WTC11 (cell line): ENCODE measurements around the gene SRRM2.

Experiments used
- AFF4 ChIP-seq: sonication (generic); formaldehyde crosslinking; IDR thresholded peaks from 2 replicates; pipeline ENCODE4 v1.8.1; 2023; ENCODE audit warnings: mild to moderate bottlenecking, missing genetic modification reagents, borderline replicate concordance
- CDX4 ChIP-seq: fragments of 250-450 bp; sonication (Bioruptor Pico); IDR thresholded peaks from 2 replicates; pipeline ENCODE4 v1.9.0; 2021; ENCODE audit warnings: moderate library complexity, mild to moderate bottlenecking, inconsistent platforms, borderline replicate concordance
- CREB1 ChIP-seq: sonication (generic); formaldehyde crosslinking; IDR thresholded peaks from 2 replicates; pipeline ENCODE4 v1.8.0; 2023; ENCODE audit warnings: mild to moderate bottlenecking, missing genetic modification reagents
- CTCF ChIP-seq: fragments of 200-600 bp; IDR thresholded peaks from 2 replicates; pipeline ENCODE4 v1.8.0; 2022; ENCODE audit warnings: antibody characterized with exemption
- FOXK1 ChIP-seq: sonication (generic); formaldehyde crosslinking; IDR thresholded peaks from 2 replicates; pipeline ENCODE4 v1.8.0; 2022; ENCODE audit warnings: mild to moderate bottlenecking, moderate library complexity, missing genetic modification reagents
- FOXP1 ChIP-seq: sonication (generic); formaldehyde crosslinking; IDR thresholded peaks from 2 replicates; pipeline ENCODE4 v1.8.0; 2022; ENCODE audit warnings: missing genetic modification reagents, mild to moderate bottlenecking, moderate library complexity, borderline replicate concordance
- IRF2 ChIP-seq: sonication (generic); formaldehyde crosslinking; IDR thresholded peaks from 2 replicates; pipeline ENCODE4 v1.8.0; 2022; ENCODE audit warnings: low read depth, missing genetic modification reagents, borderline replicate concordance
- JUN ChIP-seq: sonication (generic); formaldehyde crosslinking; IDR thresholded peaks from 2 replicates; pipeline ENCODE4 v1.8.0; 2023; ENCODE audit warnings: mild to moderate bottlenecking, missing genetic modification reagents
- TEAD4 ChIP-seq: sonication (generic); formaldehyde crosslinking; IDR thresholded peaks from 2 replicates; pipeline ENCODE4 v1.8.0; 2022; ENCODE audit warnings: mild to moderate bottlenecking, missing genetic modification reagents
- ZBTB21 ChIP-seq: sonication (generic); formaldehyde crosslinking; IDR thresholded peaks from 2 replicates; pipeline ENCODE4 v1.8.1; 2023; ENCODE audit warnings: mild to moderate bottlenecking, missing genetic modification reagents, borderline replicate concordance
- ZBTB43 ChIP-seq: sonication (generic); formaldehyde crosslinking; IDR thresholded peaks from 2 replicates; pipeline ENCODE4 v1.8.1; 2023; ENCODE audit warnings: mild to moderate bottlenecking, missing genetic modification reagents
- ZNF396 ChIP-seq: fragments of 250-450 bp; sonication (Bioruptor Pico); IDR thresholded peaks from 2 replicates; pipeline ENCODE4 v1.8.0; 2021; ENCODE audit warnings: mild to moderate bottlenecking, moderate library complexity, borderline replicate concordance
- ZNF423 ChIP-seq: fragments of 250-450 bp; sonication (Bioruptor Pico); IDR thresholded peaks from 2 replicates; pipeline ENCODE4 v2.1.2; 2022; ENCODE audit warnings: mild to moderate bottlenecking, moderate library complexity

GRCh38 chr16:2775765-2776499, 23.5 kb downstream of the SRRM2 start:
- no peak for TF ChIP-seq CTCF
- TF ChIP-seq TEAD4 (CRISPR knock-in tag) = no peak
- TF ChIP-seq ZBTB43 = no peak
- no peak for TF ChIP-seq IRF2
- TF ChIP-seq CDX4 (CRISPR knock-in tag) = no peak
- TF ChIP-seq ZBTB21 (CRISPR knock-in tag) = no peak
- TF ChIP-seq ZNF396 = no peak
- TF ChIP-seq FOXK1 = no peak
- TF ChIP-seq JUN (CRISPR knock-in tag) = no peak
- TF ChIP-seq FOXP1 (CRISPR knock-in tag) = no peak
- TF ChIP-seq ZNF423 = no peak
- no peak for TF ChIP-seq AFF4
- TF ChIP-seq CREB1 (CRISPR knock-in tag) = no peak
